HEK293T (cell line): ENCODE results near the gene KLK12.

Experiments
- CTCF ChIA-PET: fragments of 350-600 bp; formaldehyde crosslinking; extraction: SDS; loops from one replicate; lab custom pipeline; 2021; ENCODE audit warnings: antibody characterized with exemption, inconsistent platforms; lab: Yijun Ruan, JAX
- POLR2A ChIA-PET: fragments of 350-600 bp; formaldehyde crosslinking; extraction: SDS; loops from one replicate; lab custom pipeline; 2020; ENCODE audit warnings: antibody characterized with exemption, inconsistent platforms; lab: Yijun Ruan, JAX
- DNase-seq: peaks from one replicate; pipeline ENCODE4 v3.0.0; 2012; ENCODE audit warnings: mixed read lengths; ENCODE audit errors: extremely low spot score
- ARNT ChIP-seq: fragments of 450-650 bp; IDR thresholded peaks from 2 replicates; pipeline ENCODE4 v1.6.1; 2017; ENCODE audit warnings: mild to moderate bottlenecking
- BHLHE40 ChIP-seq: fragments of 450-650 bp; IDR thresholded peaks from 2 replicates; pipeline ENCODE4 v1.6.1; 2016; ENCODE audit warnings: mild to moderate bottlenecking, moderate library complexity, borderline replicate concordance
- CTBP1 ChIP-seq: fragments of 450-650 bp; IDR thresholded peaks from 2 replicates; pipeline ENCODE4 v1.6.1; 2016; ENCODE audit warnings: borderline replicate concordance
- ELF4 ChIP-seq: fragments of 450-650 bp; IDR thresholded peaks from 2 replicates; pipeline ENCODE4 v1.6.1; 2017; ENCODE audit warnings: antibody characterized with exemption
- FOXA1 ChIP-seq: fragments of 450-650 bp; IDR thresholded peaks from 2 replicates; pipeline ENCODE4 v1.6.1; 2016; ENCODE audit warnings: mild to moderate bottlenecking
- FOXK2 ChIP-seq: fragments of 450-650 bp; IDR thresholded peaks from 2 replicates; pipeline ENCODE4 v1.6.1; 2016; ENCODE audit warnings: mild to moderate bottlenecking
- FOXM1 ChIP-seq: fragments of 450-650 bp; IDR thresholded peaks from 2 replicates; pipeline ENCODE4 v1.6.1; 2017; ENCODE audit warnings: mild to moderate bottlenecking, borderline replicate concordance
- HDGF ChIP-seq: fragments of 450-650 bp; IDR thresholded peaks from 2 replicates; pipeline ENCODE4 v1.6.1; 2017; ENCODE audit warnings: antibody characterized with exemption, borderline replicate concordance
- L3MBTL2 ChIP-seq: fragments of 450-650 bp; conservative IDR thresholded peaks from 2 replicates; pipeline ENCODE4 v1.6.1; 2016; ENCODE audit warnings: mild to moderate bottlenecking
- LEF1 ChIP-seq: fragments of 450-650 bp; IDR thresholded peaks from 2 replicates; pipeline ENCODE4 v1.6.1; 2017; ENCODE audit warnings: mild to moderate bottlenecking, borderline replicate concordance
- NFRKB ChIP-seq: fragments of 450-650 bp; IDR thresholded peaks from 2 replicates; pipeline ENCODE4 v1.6.1; 2016; ENCODE audit warnings: mild to moderate bottlenecking, moderate library complexity
- PKNOX1 ChIP-seq: fragments of 450-650 bp; IDR thresholded peaks from 2 replicates; pipeline ENCODE4 v1.6.1; 2016
- SP1 ChIP-seq: fragments of 450-650 bp; IDR thresholded peaks from 2 replicates; pipeline ENCODE4 v1.6.1; 2017
- SUZ12 ChIP-seq: fragments of 450-650 bp; IDR thresholded peaks from 2 replicates; pipeline ENCODE4 v1.6.1; 2016; ENCODE audit warnings: mild to moderate bottlenecking
- TARDBP ChIP-seq: fragments of 450-650 bp; IDR thresholded peaks from 2 replicates; pipeline ENCODE4 v1.6.1; 2016
- ZNF384 ChIP-seq: fragments of 450-650 bp; IDR thresholded peaks from 2 replicates; pipeline ENCODE4 v1.6.1; 2016

KLK12 gene

GRCh38 chr19:51043497-51043896 is 8.7 kb upstream of the KLK12 start:
- no peak for DNase-seq
- POLR2A ChIA-PET: no interaction called here
- CTCF ChIA-PET: interaction anchor here (0.6 to 0.9 kb wide), 2 partner anchors 22 to 113 kb away, joined by 3 read pairs; no protein-coding TSS in a partner anchor
- TF ChIP-seq CTBP1: no peak
- no peak for TF ChIP-seq L3MBTL2
- TF ChIP-seq BHLHE40: no peak
- no peak for TF ChIP-seq SP1
- TF ChIP-seq ELF4: no peak
- no peak for TF ChIP-seq PKNOX1
- no peak for TF ChIP-seq HDGF
- no peak for TF ChIP-seq FOXK2

- DNase-seq: no peak
- CTCF ChIA-PET: no interaction called here
- no peak for TF ChIP-seq ZNF384
- no peak for TF ChIP-seq PKNOX1
- TF ChIP-seq ARNT: no peak
- no peak for TF ChIP-seq FOXK2
- no peak for TF ChIP-seq LEF1
- POLR2A ChIA-PET: no interaction called here
These were observed 5.3 kb upstream of the KLK12 start for GRCh38 chr19:51040151-51040550.

- DNase-seq: no peak
- CTCF ChIA-PET: interaction anchor here (0.9 kb wide), 1 partner anchor 15 kb away, joined by 3 read pairs; no protein-coding TSS in a partner anchor
- POLR2A ChIA-PET: no interaction called here
- TF ChIP-seq TARDBP (no peak), NFRKB (no peak), FOXM1 (no peak), SP1 (no peak)
These were observed 1.7 kb upstream of the KLK12 start for GRCh38 chr19:51036519-51036918.

- no peak for DNase-seq
- CTCF ChIA-PET: no interaction called here
- POLR2A ChIA-PET: no interaction called here
- no peak for TF ChIP-seq ELF4
- no peak for TF ChIP-seq FOXM1
- TF ChIP-seq L3MBTL2: no peak
These were observed 2.9 kb downstream of the KLK12 start for GRCh38 chr19:51031880-51032225.

- ChIA-PET CTCF (no interaction called here), POLR2A (no interaction called here)
- TF ChIP-seq FOXA1: no peak
- TF ChIP-seq BHLHE40: no peak
These were observed 3.5 kb downstream of the KLK12 start for GRCh38 chr19:51031220-51031879.

GRCh38 chr19:51030631-51031030 is 4.2 kb downstream of the KLK12 start:
- CTCF ChIA-PET: no interaction called here
- TF ChIP-seq L3MBTL2: no peak
- no peak for TF ChIP-seq ELF4
- TF ChIP-seq FOXA1: no peak
- no peak for TF ChIP-seq SP1
- TF ChIP-seq FOXK2: no peak
- POLR2A ChIA-PET: no interaction called here
- no peak for DNase-seq

More at GRCh38 chr19:51031220-51031879, 3.5 kb downstream of the KLK12 start:
- DNase-seq: no peak

- CTCF ChIA-PET: no interaction called here
- no peak for DNase-seq
- TF ChIP-seq NFRKB (no peak), FOXK2 (no peak), SP1 (no peak), L3MBTL2 (no peak), ZNF384 (no peak), FOXA1 (no peak), SUZ12 (no peak), TARDBP (no peak), BHLHE40 (no peak), FOXM1 (no peak), ELF4 (no peak), LEF1 (no peak), ARNT (no peak), HDGF (no peak), CTBP1 (no peak)
- POLR2A ChIA-PET: no interaction called here
These were observed 5.1 kb downstream of the KLK12 start for GRCh38 chr19:51029718-51030117.

- DNase-seq: no peak
- CTCF ChIA-PET: no interaction called here
These were observed 6.9 kb downstream of the KLK12 start for GRCh38 chr19:51027873-51028272.

More at GRCh38 chr19:51027873-51028272, 6.9 kb downstream of the KLK12 start:
- TF ChIP-seq FOXK2: no peak
- TF ChIP-seq ZNF384: no peak
- no peak for TF ChIP-seq ARNT
- TF ChIP-seq TARDBP: no peak
- no peak for TF ChIP-seq LEF1
- TF ChIP-seq HDGF: no peak
- TF ChIP-seq FOXM1: no peak
- no peak for TF ChIP-seq L3MBTL2
- TF ChIP-seq SUZ12: no peak
- TF ChIP-seq NFRKB: no peak
- no peak for TF ChIP-seq CTBP1
- no peak for TF ChIP-seq ELF4
- TF ChIP-seq PKNOX1: no peak
- TF ChIP-seq SP1: no peak
- no peak for TF ChIP-seq BHLHE40
- no peak for TF ChIP-seq FOXA1
- POLR2A ChIA-PET: no interaction called here
